Activated CD8-positive, alpha-beta memory T cell treated with anti-CD3 and anti-CD28 coated beads for 24 hours (primary cell): ENCODE data around the gene ADAMTS2.
A peak's percentile ranks its signal among the peaks of the same experiment; 100 is the strongest.

Experiments
- DNase-seq: peaks from one replicate; pipeline ENCODE4 v3.0.0-alpha.2; 2020

The ADAMTS2 gene

GRCh38 chr5:179264053-179264782 is 81.0 kb downstream of the ADAMTS2 start:
- peak; percentile 33 for DNase-seq

- DNase-seq = peak; percentile 32
Observed at GRCh38 chr5:179263391-179264052, 81.7 kb downstream of the ADAMTS2 start.

- DNase-seq = peak; percentile 37
Observed at GRCh38 chr5:179262126-179262920, 82.9 kb downstream of the ADAMTS2 start.

GRCh38 chr5:179261301-179262125 is 83.7 kb downstream of the ADAMTS2 start:
- DNase-seq = peak; percentile 53

- DNase-seq = peak; percentile 26
Observed at GRCh38 chr5:179260324-179261070, 84.8 kb downstream of the ADAMTS2 start.

- peak; percentile 32 for DNase-seq
Observed at GRCh38 chr5:179259731-179260323, 85.4 kb downstream of the ADAMTS2 start.

- DNase-seq = peak; percentile 33
Observed at GRCh38 chr5:179258922-179259730, 86.1 kb downstream of the ADAMTS2 start.

GRCh38 chr5:179258001-179258921 is 87.0 kb downstream of the ADAMTS2 start:
- peak; percentile 32 for DNase-seq

GRCh38 chr5:179257176-179257682 is 88.0 kb downstream of the ADAMTS2 start:
- peak; percentile 19 for DNase-seq

GRCh38 chr5:179256328-179257175 is 88.7 kb downstream of the ADAMTS2 start:
- DNase-seq = no peak

GRCh38 chr5:179255527-179256327 is 89.5 kb downstream of the ADAMTS2 start:
- DNase-seq = no peak

GRCh38 chr5:179254638-179255271 is 90.5 kb downstream of the ADAMTS2 start:
- no peak for DNase-seq

GRCh38 chr5:179253730-179254129 is 91.5 kb downstream of the ADAMTS2 start:
- no peak for DNase-seq

- no peak for DNase-seq
Observed at GRCh38 chr5:179251276-179251969, 93.8 kb downstream of the ADAMTS2 start.

GRCh38 chr5:179250561-179251225 is 94.6 kb downstream of the ADAMTS2 start:
- no peak for DNase-seq

- no peak for DNase-seq
Observed at GRCh38 chr5:179246227-179246626, 99.0 kb downstream of the ADAMTS2 start.
